HEK293 (cell line): ENCODE results near the gene ANXA1.

Experiments used
- CTCF ChIA-PET: fragments of 350-600 bp; formaldehyde crosslinking; extraction: SDS; loops from one replicate; lab custom pipeline; 2021; ENCODE audit warnings: antibody characterized with exemption; lab: Yijun Ruan, JAX
- POLR2A ChIA-PET: fragments of 300-600 bp; formaldehyde crosslinking; extraction: SDS; loops from one replicate; lab custom pipeline; 2020; ENCODE audit warnings: antibody characterized with exemption, inconsistent platforms; lab: Yijun Ruan, JAX
- H3K27ac ChIP-seq: fragments of 200-500 bp; sonication (Bioruptor generic); 2 replicates; pipeline ENCODE4 v1.5.1; 2014; ENCODE audit warnings: low read depth, low read length, control low read depth, inconsistent platforms; ENCODE audit errors: extremely low read depth
- H3K36me3 ChIP-seq, 2 experiments: fragments of 200-500 bp in 1 of 2; sonication (Bioruptor generic) in 1 of 2; 1 replicate in 1 of 2; 2 replicates in 1 of 2; pipeline ENCODE4 v1.5.1; 2014 to 2017; ENCODE audit warnings: inconsistent platforms in 2 of 2, low read length in 2 of 2; ENCODE audit not compliant: control insufficient read depth in 2 of 2, insufficient read depth in 1 of 2
- H3K4me1 ChIP-seq: fragments of 200-500 bp; sonication (Bioruptor generic); 2 replicates; pipeline ENCODE4 v1.5.1; 2014; ENCODE audit warnings: mild to moderate bottlenecking, low read length, inconsistent platforms; ENCODE audit not compliant: control insufficient read depth, insufficient read depth
- H3K4me3 ChIP-seq: 2 replicates; pipeline ENCODE4 v1.5.1; 2011; ENCODE audit warnings: low read depth, mild to moderate bottlenecking, control low read depth, low read length, moderate library complexity
- H3K9me3 ChIP-seq: fragments of 200-500 bp; sonication (Bioruptor generic); 2 replicates; pipeline ENCODE4 v1.5.1; 2014; ENCODE audit warnings: low read depth, low read length, inconsistent platforms; ENCODE audit not compliant: control insufficient read depth, insufficient read depth
- BCL11B ChIP-seq: fragments of 450-650 bp; formaldehyde crosslinking; IDR thresholded peaks from 2 replicates; pipeline ENCODE4 v1.5.1; 2016; ENCODE audit warnings: low read depth, missing biosample characterization, missing genetic modification characterization
- GLIS1 ChIP-seq: fragments of 450-650 bp; formaldehyde crosslinking; IDR thresholded peaks from 2 replicates; pipeline ENCODE4 v1.5.1; 2016; ENCODE audit warnings: missing biosample characterization, missing genetic modification characterization
- KLF1 ChIP-seq: fragments of 450-650 bp; formaldehyde crosslinking; IDR thresholded peaks from 2 replicates; pipeline ENCODE4 v1.5.1; 2016; ENCODE audit warnings: missing biosample characterization, missing genetic modification characterization
- PBX3 ChIP-seq: sonication (generic); formaldehyde crosslinking; IDR thresholded peaks from 2 replicates; pipeline ENCODE4 v1.8.1; 2022; ENCODE audit warnings: mild to moderate bottlenecking, moderate library complexity, missing genetic modification reagents
- SALL2 ChIP-seq: fragments of 450-650 bp; formaldehyde crosslinking; IDR thresholded peaks from 2 replicates; pipeline ENCODE4 v1.5.0; 2017; ENCODE audit warnings: missing biosample characterization, mild to moderate bottlenecking, missing genetic modification characterization, borderline replicate concordance
- ZBTB17 ChIP-seq: fragments of 450-650 bp; formaldehyde crosslinking; IDR thresholded peaks from 2 replicates; pipeline ENCODE4 v1.5.1; 2016; ENCODE audit warnings: missing biosample characterization, missing genetic modification characterization
- ZBTB20 ChIP-seq: fragments of 450-650 bp; formaldehyde crosslinking; IDR thresholded peaks from 2 replicates; pipeline ENCODE4 v1.5.1; 2016; ENCODE audit warnings: missing biosample characterization, missing genetic modification characterization
- ZEB2 ChIP-seq: fragments of 450-650 bp; formaldehyde crosslinking; IDR thresholded peaks from 2 replicates; pipeline ENCODE4 v1.5.1; 2016; ENCODE audit warnings: missing biosample characterization, missing genetic modification characterization
- ZFP69B ChIP-seq: fragments of 450-650 bp; formaldehyde crosslinking; IDR thresholded peaks from 2 replicates; pipeline ENCODE4 v1.5.1; 2016; ENCODE audit warnings: missing biosample characterization, missing genetic modification characterization
- ZIC2 ChIP-seq: fragments of 450-650 bp; formaldehyde crosslinking; IDR thresholded peaks from 2 replicates; pipeline ENCODE4 v1.5.1; 2016; ENCODE audit warnings: missing biosample characterization, missing genetic modification characterization
- ZNF121 ChIP-seq: fragments of 450-650 bp; formaldehyde crosslinking; IDR thresholded peaks from 2 replicates; pipeline ENCODE4 v1.5.1; 2016; ENCODE audit warnings: missing biosample characterization, missing genetic modification characterization
- ZNF175 ChIP-seq: fragments of 450-650 bp; formaldehyde crosslinking; IDR thresholded peaks from 2 replicates; pipeline ENCODE4 v1.5.1; 2016; ENCODE audit warnings: missing biosample characterization, missing genetic modification characterization
- ZNF19 ChIP-seq: fragments of 450-650 bp; formaldehyde crosslinking; IDR thresholded peaks from 2 replicates; pipeline ENCODE4; 2016; ENCODE audit warnings: missing biosample characterization, missing genetic modification characterization, low read depth
- ZNF24 ChIP-seq: fragments of 450-650 bp; formaldehyde crosslinking; IDR thresholded peaks from 2 replicates; pipeline ENCODE4 v1.5.1; 2016; ENCODE audit warnings: missing biosample characterization, missing genetic modification characterization
- ZNF354C ChIP-seq: fragments of 450-650 bp; formaldehyde crosslinking; IDR thresholded peaks from 2 replicates; pipeline ENCODE4 v1.5.1; 2016; ENCODE audit warnings: missing biosample characterization, missing genetic modification characterization, low read depth, borderline replicate concordance
- ZNF416 ChIP-seq: fragments of 450-650 bp; formaldehyde crosslinking; IDR thresholded peaks from 2 replicates; pipeline ENCODE4 v1.5.1; 2016; ENCODE audit warnings: missing biosample characterization, missing genetic modification characterization
- ZNF423 ChIP-seq: fragments of 450-650 bp; formaldehyde crosslinking; IDR thresholded peaks from 2 replicates; pipeline ENCODE4 v1.5.1; 2016; ENCODE audit warnings: missing biosample characterization, missing genetic modification characterization
- ZNF513 ChIP-seq: fragments of 450-650 bp; IDR thresholded peaks from 2 replicates; pipeline ENCODE4 v1.5.1; 2018; ENCODE audit warnings: missing biosample characterization, missing genetic modification characterization
- ZSCAN23 ChIP-seq: fragments of 450-650 bp; formaldehyde crosslinking; IDR thresholded peaks from 2 replicates; pipeline ENCODE4 v1.5.1; 2016; ENCODE audit warnings: missing biosample characterization, missing genetic modification characterization
- TF ChIP-seq, protein P1 (sequence below): fragments of 450-650 bp; IDR thresholded peaks from 2 replicates; pipeline ENCODE4 v1.5.1; 2018; ENCODE audit warnings: missing biosample characterization, mild to moderate bottlenecking, missing genetic modification characterization

ANXA1 gene

DNA sequence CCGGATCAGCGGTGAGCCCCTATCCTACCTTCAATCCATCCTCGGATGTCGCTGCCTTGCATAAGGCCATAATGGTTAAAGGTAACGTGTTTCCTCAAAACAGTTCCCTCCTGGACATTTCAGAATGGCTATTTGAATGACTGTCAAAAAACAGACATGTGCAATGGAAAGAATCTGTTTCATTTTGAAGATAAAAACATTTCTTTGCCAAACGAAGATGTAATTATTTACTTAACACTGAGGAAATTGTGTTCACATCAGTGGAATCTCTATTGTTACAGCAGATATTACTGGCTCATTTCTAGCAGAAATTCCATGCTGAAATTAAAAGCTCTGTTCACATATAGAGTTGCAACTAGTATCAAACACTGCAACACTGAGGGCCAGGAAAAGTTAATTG lies 7.1 kb downstream of the ANXA1 start:
- Histone ChIP-seq H3K4me3 (no peak overlapping the region), H3K27ac (no peak overlapping the region), H3K36me3 (peaks cover 0 to 43% of the 10 kb centered on the region in 2 experiments; a peak in 1 of 3 replicates), H3K4me1 (no peaks in the 10 kb centered on the region), H3K9me3 (no peaks in the 10 kb centered on the region)
- ChIA-PET POLR2A (no interaction called here), CTCF (interaction anchor here (1.6 kb wide), 1 partner anchor 25 kb away, joined by 8 read pairs; no protein-coding TSS in a partner anchor)
- no peak for TF ChIP-seq ZNF175
- no peak for TF ChIP-seq ZNF513 (tag by site-specific recombination)
- TF ChIP-seq PBX3, result no peak
- no peak for TF ChIP-seq ZNF121 (tag by site-specific recombination)
- TF ChIP-seq, protein P1, sequence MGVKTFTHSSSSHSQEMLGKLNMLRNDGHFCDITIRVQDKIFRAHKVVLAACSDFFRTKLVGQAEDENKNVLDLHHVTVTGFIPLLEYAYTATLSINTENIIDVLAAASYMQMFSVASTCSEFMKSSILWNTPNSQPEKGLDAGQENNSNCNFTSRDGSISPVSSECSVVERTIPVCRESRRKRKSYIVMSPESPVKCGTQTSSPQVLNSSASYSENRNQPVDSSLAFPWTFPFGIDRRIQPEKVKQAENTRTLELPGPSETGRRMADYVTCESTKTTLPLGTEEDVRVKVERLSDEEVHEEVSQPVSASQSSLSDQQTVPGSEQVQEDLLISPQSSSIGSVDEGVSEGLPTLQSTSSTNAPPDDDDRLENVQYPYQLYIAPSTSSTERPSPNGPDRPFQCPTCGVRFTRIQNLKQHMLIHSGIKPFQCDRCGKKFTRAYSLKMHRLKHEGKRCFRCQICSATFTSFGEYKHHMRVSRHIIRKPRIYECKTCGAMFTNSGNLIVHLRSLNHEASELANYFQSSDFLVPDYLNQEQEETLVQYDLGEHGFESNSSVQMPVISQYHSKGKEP (tag by site-specific recombination), result no peak
- TF ChIP-seq ZNF354C (tag by site-specific recombination), result no peak
- no peak for TF ChIP-seq ZNF19 (tag by site-specific recombination)
- no peak for TF ChIP-seq ZBTB17
- no peak for TF ChIP-seq ZNF423 (tag by site-specific recombination)
- no peak for TF ChIP-seq ZNF416 (tag by site-specific recombination)
- no peak for TF ChIP-seq ZIC2 (tag by site-specific recombination)
- no peak for TF ChIP-seq ZSCAN23 (tag by site-specific recombination)
- TF ChIP-seq ZBTB20 (tag by site-specific recombination), result no peak

- no peak overlapping the region for H3K27ac ChIP-seq
- H3K36me3 ChIP-seq, result peaks cover 0 to 59% of the 10 kb centered on the region in 2 experiments; a peak in 1 of 3 replicates
- no peak for TF ChIP-seq KLF1 (tag by site-specific recombination)
- no peak for TF ChIP-seq BCL11B (tag by site-specific recombination)
- no peak for TF ChIP-seq SALL2 (tag by site-specific recombination)
- no peak for TF ChIP-seq GLIS1 (tag by site-specific recombination)
- no peak for TF ChIP-seq ZNF24 (tag by site-specific recombination)
- TF ChIP-seq ZEB2 (tag by site-specific recombination), result no peak
- TF ChIP-seq ZFP69B, result no peak
- ChIA-PET CTCF (interaction anchor here (0.6 to 1.4 kb wide), 4 partner anchors 22 to 301 kb away, joined by 3 to 7 read pairs (median 4); no protein-coding TSS in a partner anchor), POLR2A (no interaction called here)
- H3K4me3 ChIP-seq, result no peak overlapping the region
- no peaks in the 10 kb centered on the region for H3K9me3 ChIP-seq
- no peaks in the 10 kb centered on the region for H3K4me1 ChIP-seq
Observed at GRCh38 chr9:73160868-73161267, 9.2 kb downstream of the ANXA1 start.
